Limb (tissue), 2 donors: ENCODE results near the gene TRIM67.
A peak's percentile ranks its signal among the peaks of the same experiment; 100 is the strongest.

Experiments
- DNase-seq, 2 donors: peaks; one replicate each; pipeline ENCODE4 v3.0.0-alpha.2; 2016; ENCODE audit errors: extremely low spot score in 2 of 2

The TRIM67 gene

DNA sequence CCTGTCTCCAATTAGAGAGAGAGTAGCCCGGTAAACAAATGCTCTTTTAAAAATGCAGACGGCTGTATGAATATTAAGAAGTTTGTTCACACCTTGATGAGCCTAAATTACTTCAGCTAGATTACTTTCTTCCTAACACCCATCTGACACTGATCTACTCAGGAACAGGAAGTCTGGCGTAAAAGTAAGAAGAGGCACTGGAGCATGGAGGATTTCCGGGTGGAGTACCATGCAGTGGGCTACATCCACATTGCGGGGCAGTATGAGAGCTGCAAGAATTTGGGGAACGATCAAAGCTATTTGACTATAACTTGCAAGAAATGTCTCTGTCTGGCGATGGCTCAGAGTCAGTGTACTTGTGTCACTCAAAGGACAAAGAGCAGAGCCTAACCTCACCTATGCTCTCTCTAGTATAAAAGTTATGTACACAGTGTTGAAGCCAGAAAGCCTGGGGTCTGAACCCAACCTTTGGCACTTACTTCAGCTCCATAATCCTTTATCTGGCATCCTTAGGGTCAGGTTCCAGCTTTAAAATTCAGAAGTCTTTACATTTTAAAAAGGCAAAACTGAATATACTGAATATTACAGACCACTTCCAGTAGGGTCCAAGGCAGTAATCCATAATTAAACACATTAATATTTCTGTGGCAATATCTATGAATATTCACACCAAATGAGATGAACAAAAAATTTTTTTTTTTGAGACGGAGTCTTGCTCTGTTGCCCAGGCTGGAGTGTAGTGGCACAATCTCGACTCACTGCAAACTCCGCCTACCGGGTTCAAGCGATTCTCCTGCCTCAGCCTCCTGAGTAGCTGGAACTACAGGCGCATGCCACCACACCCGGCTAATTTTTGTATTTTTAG lies 71.2 kb downstream of the TRIM67 start:
- no peak for DNase-seq

DNA sequence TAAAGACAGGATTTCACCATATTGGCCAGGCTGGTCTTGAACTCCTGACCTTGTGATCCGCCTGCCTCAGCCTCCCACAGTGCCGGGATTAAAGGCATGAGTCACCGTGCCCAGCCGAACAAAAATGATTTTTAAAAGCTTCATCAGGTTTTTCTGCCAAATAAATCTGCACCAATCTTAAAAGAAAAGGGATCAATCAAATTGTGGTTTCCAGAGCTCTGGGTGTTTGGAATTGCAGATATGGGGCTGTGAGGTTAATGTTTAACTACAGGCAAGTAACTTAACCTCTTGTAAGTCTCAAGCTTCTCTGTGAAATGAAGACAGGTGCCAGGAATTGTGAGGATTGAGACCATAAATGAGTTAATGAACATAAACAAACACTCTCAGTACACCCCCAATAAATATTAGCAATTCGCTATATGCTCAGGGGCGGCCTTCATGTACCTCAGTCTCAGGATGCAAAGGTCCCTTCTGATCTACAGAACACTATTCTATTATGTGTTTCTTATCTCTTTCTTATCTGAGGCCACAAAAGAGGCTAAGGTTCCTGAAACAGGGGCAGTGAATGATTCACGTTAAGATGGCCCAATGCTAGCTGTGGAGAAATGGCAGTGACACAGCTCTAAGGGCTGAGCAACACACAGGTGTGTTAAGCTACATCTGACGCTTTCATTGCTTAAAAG lies 72.0 kb downstream of the TRIM67 start:
- DNase-seq, result no peak

DNA sequence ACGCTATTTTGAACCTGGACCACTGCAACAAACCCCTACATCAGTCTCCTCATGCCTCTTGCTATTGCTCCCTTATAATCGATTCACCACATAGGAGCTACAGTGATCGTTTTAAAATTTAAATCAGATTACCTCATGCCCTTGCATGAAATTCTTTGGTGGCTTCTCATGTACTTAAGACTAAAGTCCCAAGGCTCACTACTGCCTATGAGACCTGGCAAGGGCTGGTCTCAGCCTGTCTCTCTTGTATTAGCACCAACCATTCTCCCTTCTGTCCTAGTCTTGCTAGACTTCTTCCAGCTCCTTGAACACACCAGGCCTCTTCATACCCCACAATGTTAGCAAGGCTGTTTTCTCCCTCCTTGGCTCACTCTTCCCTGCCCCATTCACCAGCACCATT lies 72.6 kb downstream of the TRIM67 start:
- no peak for DNase-seq

DNA sequence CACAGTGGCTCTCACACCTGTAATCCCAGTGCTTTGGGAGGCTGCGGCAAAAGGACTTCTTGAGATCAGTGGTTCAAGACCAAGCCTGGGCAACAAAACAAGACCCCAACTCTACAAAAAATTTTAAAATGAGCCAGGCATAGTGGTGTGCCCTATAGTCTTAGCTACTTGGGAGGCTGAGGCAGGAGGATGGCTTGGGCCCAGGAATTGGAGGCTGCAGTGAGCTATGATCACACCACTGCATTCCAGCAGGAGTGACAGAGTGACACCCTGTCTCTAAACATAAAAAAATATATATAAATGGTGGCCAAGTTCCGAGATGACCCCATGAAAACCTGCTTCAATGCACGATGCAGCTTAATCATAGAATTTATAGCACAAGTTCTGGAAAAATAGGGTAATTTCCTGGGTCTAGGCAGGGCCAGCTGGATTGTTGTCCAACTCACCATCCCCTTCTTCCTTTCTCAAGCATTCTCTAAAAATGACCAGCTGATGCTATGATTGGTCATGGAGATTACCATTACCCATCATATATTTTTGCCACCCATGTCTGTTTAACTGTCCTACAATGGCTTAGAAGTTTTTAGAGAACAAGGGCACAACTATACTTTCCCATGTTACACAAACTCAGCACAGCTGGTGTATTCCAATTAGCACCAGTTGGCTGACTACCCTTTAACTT lies 73.8 kb downstream of the TRIM67 start:
- DNase-seq, result no peak

DNA sequence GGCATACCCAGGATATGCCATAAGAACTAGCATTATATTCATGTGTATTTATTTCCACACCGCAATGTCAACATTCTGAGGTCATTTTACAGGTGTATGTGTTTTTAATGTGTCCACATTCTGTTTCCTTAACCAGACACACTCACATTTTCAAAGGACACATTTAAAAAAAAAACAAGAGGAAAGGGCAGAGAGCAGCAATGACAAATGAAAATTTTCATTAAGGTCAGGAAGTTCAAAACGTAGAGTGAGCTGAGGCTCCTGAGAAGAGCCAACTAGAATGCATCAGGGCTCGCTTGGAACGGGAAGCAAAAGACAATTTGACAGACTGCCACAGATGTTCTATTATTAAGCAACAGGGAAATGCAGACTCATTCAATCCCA lies 74.3 kb downstream of the TRIM67 start:
- peak in 1 of 2 donors; percentile 37 for DNase-seq

DNA sequence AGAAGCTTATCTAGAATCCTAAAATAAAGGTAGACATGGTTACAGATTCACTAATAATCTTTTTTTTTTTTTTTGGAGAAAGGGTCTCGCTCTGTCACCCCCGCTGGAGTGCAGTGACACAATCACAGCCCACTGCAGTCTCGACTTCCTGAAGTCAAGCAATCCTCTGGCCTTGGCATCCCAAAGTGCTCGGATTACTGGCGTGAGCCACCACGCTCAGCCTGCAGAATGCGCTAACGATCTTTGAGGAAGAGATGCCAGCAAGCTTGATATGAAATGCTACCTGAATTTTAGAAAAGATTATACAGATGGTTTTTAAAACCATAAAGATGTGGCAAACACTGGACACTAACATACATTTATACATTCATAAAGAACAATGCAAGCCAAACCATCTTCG lies 75.1 kb downstream of the TRIM67 start:
- DNase-seq, result no peak

DNA sequence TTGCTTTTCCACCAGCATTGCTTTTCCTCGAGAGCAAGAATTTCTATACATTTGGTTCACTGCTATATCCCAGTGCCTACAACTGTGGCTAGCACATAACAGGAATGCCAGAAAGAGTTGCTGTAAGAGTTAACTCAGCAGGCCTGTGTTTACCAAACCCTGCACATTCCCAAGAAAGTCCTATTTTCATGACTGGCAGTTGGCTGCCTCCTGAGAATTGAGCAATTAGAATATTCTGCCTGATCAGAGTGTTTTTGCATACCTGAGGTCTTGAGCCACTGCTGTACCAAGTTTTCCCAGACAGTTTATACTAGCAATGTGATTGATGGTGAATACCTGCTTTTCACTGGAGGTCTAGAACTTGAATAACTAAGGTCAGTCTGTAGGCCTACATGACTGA lies 76.4 kb downstream of the TRIM67 start:
- no peak for DNase-seq

DNA sequence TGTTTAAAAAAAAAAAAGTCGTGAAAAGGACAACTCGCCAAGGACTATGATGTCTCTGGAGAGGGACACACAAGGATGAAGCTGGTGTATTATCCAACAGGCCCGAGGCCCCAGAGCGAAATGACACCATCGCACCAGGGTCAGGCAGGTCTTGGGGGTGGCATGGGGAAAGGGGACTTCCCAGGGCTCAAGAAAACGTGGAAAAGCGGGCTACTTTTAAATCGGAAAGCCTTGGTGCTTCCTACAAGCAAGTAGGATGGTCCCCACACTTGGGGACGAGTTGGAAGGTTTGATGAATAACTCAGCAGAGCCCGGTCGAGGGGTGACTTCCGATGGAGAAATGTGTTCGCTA lies 78.6 kb downstream of the TRIM67 start:
- no peak for DNase-seq

DNA sequence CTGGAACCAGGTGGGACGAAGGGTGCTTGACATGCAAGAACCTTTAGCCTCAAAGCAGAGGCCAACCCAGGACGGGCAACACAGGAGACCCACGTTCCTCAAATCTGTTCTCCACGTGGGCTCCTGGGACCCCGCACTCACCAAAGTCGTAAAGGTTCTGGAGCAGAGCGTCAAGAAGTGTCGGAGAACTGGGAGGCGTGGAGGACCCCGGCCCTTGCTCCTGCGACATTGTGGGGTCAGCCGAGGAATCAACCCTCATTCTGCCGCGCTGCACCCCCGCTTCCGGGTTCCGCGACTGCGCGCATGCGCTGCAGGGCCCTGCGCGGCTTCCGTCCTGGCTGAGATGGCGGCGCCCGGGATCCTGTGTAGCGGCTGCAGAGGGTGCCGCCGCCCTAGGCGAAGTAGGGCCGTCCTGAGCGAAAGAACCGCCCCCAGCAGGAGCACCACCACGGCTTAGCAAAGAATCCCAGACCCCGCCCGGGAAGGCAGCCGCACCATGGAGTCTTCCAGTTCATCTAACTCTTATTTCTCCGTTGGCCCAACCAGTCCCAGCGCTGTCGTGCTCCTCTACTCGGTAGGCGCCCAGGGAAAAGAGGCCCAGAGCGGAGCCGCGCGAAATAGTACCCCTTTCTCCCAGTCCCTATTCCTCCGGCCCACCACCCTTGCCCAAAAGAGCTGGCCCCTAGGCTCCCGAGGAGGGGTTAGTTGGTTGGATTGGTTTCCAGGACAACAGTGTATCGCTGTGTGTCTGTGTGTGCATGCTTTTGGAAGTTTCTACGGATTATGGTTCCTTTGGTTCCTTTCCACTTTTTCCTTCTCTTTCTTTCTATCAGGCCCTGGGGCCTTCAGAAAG lies 79.3 kb downstream of the TRIM67 start, which contains the start of gene GNPAT:
Gene GNPAT (plus strand): TSS at position 330 of the 853 bp plus-strand sequence. CDS start 167 bp downstream, at position 497.
- peak; percentile 88 to 93 for DNase-seq

DNA sequence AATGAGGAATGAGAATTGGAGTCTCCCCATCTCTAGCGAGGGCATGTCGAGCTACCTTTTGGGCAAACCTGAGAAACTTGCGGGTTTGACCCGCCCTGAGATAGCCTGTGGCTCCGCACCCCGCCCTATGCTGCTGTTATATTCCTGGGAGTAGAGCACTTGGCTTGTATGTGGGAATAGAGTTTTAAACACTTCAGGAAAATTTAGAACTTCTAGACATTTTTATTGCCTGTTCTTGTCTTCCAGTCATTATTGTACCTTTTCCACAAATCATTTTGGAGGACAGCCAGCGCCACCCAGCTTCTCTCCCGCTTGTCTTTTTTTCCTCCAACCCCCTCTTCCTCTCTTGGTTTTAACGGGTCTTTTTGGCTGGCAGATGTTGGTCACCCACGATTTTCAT lies 79.9 kb downstream of the TRIM67 start:
- no peak for DNase-seq

DNA sequence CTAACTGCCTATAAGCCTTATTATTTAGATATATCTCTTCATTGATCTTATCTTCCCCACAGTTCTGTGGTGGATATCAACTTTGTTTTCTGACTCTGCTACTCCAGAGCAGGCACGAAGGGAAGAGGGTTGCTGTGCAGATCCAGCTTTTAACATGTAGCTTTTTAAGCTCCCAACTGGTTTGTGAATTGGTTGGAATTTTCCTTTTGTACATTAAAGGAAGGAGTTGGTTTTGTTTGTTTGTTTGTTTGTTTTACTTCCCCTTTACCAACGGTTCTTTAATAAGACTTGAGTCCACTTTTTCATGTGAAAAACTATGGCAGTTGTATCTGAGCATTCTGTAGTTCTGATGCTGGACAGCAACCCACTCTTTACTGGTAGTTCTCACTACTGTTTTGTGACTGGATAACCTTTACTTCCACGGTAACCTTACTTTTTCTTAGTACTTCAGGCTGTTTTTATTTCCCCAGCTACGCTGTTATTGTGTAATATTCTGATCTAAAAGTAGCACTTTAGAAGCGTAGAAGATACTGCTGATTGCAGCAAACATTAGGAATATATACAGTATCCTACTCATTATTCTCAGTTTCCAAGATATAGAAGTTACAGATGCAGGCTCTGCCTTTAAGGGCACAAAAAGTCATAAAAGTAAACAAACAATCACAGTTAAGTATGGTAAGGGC lies 80.8 kb downstream of the TRIM67 start:
- no peak for DNase-seq

DNA sequence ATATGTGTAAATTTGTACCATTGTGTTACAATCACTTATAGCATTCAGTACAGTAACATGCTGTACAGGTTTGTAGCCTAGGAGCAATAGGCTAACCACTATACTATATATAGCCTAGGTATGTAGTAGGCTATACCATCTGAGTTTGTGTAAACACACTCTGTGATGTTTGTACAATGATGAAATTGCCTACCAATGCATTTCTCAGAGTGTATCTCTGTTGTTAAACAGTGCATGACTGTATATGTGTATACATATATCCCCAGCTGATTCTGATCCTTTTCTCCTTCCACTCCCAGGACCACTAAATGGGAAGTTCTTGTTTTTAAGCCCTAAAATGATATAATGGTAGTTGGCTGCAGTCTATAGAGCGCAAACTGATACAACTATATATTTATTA lies 86.9 kb downstream of the TRIM67 start:
- DNase-seq, result no peak

DNA sequence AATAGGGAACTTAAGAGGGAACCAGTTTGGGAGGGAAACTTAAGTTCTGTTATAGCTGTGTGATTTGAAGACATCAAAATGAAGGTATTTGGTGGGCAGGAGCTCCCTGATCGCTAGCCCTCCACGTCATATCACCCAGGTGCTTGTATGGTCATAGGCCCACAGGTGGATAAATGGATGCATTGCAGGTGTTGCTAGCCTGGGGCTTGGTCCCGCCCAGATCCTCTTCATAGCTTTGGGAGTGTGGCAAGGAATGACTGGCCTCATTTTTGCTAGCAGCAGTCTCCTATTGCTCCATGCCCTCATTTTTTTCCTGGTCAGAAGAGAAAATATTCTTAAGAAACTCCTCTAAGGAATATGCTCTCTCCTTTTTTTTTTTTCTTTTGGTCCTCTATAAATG lies 90.5 kb downstream of the TRIM67 start:
- DNase-seq, result no peak

DNA sequence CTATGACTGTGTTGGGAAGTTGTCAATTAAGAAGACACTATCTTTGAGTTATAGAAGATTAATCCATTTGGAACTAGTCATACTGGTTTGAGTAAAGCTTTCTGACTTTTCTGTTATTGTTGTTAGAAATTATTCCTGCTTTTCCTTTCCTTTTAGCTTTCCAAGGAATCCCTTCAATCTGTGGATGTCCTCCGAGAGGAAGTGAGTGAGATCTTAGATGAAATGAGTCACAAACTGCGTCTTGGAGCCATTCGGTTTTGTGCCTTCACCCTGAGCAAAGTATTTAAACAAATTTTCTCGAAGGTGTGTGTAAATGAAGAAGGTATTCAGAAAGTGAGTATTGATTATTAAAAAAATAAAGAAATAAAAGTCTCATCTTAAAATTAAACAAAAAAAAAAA lies 98.5 kb downstream of the TRIM67 start:
- DNase-seq, result no peak

DNA sequence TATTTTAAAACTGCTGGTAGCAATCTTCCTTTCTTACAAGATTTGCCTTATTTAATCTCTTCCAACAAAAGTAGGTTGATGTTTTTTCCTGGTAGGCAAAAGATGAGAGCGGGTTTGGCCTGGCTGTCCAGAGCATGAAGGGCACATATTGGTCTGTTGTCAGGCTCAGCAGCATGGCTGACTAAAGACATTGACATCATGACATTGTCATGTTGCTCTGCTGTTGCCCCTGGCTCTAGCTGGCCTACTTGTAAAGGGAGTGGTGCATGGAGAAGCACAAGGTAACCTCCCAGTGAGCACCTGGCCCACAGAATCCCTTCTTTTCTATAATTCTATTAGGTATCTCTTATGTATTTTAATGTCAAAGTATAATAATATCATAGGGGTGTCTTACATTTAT lies 102.8 kb downstream of the TRIM67 start:
- DNase-seq, result no peak

DNA sequence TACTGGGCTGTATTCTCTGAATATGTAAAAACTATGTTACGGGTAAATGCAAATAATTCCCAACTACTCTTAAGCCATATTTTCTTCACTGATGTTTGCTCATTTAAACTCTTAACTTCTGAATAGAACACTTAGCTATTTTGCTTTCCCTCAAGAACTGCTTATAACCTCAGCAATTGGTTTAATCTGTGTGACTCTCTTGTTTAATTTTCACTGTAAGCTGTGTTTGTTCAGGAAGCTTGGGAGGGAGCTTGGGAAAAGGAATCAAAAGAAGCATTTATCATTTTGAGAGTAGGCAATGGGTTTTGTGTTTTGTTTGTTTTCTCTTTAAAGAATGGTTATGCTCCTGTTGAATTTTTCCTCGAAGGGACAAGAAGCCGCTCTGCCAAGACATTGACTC lies 103.5 kb downstream of the TRIM67 start:
- DNase-seq, result no peak

DNA sequence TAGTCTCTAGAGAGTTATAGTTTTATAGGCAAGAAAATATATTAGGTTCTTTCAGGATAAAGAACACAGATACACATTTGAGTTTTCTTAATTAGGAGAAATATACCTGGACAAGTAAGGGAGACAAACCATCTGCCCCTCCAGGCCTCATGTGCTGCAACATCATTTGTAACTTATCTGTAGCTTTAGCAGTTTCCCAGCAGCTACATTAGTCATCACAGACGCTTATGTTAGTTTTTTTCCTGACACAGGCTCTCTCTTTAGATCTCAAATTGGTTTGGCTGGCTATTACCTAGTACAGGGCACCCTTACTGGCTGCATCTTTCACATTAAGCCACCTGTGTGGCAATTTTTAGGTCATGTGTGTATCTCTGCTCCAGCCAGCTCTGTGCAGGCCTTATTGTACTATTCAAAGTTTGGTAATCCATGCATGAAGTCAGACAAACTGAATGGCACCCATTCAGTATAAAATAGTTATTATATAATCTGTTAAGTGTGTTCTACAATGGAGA lies 105.0 kb downstream of the TRIM67 start:
- DNase-seq, result no peak
